NCI-H1092 treated with DMSO at 0.1 percent for 48 hours (cell line): ENCODE results near the gene PDLIM3.
"Not testable (repeated sequence)": the region's sequence is repeated elsewhere in the genome, so short reads cannot be mapped to it uniquely, and the experiment has no call there.

Experiments used
- DNase-seq: peaks from one replicate; lab custom pipeline; 2025; lab: John Stamatoyannopoulos, UW

The PDLIM3 gene

DNA sequence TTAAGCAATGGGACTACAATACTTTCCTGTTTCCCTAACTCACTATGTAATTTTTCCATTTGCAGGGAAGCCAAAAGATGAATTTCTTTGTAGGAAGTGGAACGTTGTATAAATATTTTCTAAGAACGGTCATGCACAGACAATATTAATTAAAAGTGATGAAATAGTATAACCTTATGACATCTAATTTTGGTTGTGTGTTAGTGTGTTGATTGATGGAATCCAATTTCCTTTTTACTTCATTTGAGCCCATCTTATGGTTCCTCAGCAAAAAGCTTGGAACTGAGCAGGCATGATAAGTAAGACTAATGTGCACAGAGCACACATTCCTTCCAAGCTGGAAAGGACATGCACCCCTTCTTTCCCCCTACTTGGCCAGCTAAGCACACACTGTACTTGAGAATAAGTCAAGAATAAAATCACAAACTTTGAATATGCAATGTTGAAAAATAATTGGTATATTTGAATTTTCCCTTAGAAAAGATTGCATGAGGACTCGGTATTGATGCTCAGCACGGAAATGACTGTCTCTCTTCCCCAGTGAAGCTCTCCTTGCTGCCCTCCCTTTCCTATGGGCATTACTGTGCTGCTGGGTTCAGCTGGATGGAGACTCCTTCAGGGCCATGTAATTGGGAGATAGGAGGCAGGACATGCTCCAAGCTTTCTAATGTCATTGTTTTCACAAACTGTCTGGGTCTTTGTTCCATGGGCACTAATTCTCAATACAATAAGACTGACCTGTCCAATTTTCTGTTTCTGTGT lies 19.2 kb upstream of the PDLIM3 start:
- no peak for DNase-seq

DNA sequence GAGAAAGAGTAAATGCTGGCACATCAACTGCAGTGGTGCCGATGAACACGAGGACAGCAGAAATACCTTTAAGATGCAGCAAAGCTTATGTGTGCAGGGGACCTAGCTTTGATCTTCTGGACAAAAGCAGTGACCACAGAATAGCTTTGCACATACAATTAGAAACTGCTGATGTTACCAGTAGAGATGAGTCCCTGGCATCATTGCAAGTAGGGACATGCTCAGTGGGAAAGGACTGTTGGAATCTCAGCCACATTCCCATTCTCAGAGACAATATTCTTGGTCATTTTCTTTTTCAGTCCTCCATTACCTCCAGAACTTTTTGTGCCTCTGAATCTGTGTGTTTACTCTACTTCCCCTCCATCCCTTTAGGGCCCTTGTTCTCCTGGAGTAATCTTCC lies 16.9 kb upstream of the PDLIM3 start:
- DNase-seq, result no peak

DNA sequence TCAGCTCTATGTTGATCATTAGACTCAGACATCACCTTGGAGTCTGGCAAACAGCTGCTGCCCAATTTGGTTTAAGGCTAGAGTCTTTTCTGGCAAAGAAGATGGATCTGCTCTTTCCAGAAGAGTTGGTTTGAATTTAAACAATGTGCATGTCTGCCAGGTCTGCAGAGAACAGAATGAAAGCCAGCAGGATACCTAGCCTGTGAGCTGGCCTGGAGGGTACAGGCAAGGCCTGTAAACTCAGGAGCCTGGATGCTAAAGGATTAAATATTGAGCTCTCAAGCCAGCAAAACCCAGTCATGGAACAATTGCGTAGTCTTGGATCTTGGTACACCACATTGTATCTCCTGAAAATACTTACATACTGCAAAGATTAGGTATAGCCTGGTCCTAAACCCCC lies 15.6 kb upstream of the PDLIM3 start:
- DNase-seq, result no peak

GRCh38 chr4:185549095-185549639 lies 13.9 kb upstream of the PDLIM3 start:
- no peak for DNase-seq

GRCh38 chr4:185548587-185548986 lies 13.3 kb upstream of the PDLIM3 start:
- DNase-seq, result no peak

DNA sequence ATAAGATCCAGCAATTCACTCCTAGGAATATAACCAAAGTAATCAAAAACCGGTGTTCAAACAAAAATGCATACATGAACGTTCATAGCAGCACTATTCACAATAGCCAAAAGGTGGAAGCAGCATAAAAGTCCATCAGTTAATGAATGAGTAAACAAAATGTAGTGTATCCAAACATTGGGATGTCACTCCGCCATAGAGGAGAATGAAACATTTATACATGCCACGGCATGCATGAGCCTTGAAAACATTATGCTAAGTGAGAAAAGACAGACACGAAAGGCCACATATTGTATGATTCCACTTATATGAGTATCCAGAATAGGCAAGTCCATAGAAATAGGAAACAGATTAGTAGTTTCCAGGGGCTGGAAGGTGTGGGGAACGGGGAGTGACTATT lies 11.0 kb upstream of the PDLIM3 start:
- no peak for DNase-seq

- DNase-seq, result no peak
Observed at GRCh38 chr4:185542626-185543315, 7.5 kb upstream of the PDLIM3 start.

GRCh38 chr4:185541251-185541727 lies 6.0 kb upstream of the PDLIM3 start:
- no peak for DNase-seq

DNA sequence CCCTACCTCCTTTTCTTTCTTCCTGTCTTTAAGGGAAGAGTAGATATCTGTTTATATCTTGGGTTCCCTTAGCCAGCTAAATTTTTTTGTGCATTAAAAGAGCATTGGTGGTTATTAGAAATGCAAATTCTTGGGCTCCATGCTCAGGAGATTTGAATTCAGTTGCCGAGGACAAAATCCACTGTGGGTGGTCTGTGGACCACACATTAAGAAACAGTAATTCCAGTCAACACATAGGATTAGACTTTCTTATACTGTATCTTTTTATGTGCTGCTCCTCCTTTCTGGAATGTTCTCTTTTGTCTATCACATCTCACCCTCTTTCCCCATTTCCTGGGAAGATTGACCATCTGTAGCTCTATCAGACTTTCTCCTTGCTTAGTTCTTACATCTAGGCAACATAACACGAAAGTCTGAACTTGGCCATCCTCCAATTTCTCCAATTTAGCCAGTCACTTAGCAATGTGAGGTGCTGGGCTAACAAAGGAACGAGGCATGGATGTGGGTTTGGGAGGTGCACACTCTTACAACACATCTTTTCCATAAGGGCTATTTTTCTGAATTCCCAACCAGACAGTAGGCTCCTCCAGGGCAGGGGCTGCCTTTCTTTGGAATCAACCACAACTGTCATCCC lies 5.3 kb upstream of the PDLIM3 start:
- no peak for DNase-seq

- no peak for DNase-seq
Observed at GRCh38 chr4:185540040-185540439, 4.7 kb upstream of the PDLIM3 start.

- no peak for DNase-seq
Observed at GRCh38 chr4:185538806-185539205, 3.5 kb upstream of the PDLIM3 start.

GRCh38 chr4:185536411-185536709 lies 1.1 kb upstream of the PDLIM3 start:
- no peak for DNase-seq

GRCh38 chr4:185535612-185536410 lies 504 bp upstream of the PDLIM3 start:
- DNase-seq, result peak; percentile 47

- DNase-seq, result no peak
Observed at GRCh38 chr4:185534511-185534865, 819 bp downstream of the PDLIM3 start.

DNA sequence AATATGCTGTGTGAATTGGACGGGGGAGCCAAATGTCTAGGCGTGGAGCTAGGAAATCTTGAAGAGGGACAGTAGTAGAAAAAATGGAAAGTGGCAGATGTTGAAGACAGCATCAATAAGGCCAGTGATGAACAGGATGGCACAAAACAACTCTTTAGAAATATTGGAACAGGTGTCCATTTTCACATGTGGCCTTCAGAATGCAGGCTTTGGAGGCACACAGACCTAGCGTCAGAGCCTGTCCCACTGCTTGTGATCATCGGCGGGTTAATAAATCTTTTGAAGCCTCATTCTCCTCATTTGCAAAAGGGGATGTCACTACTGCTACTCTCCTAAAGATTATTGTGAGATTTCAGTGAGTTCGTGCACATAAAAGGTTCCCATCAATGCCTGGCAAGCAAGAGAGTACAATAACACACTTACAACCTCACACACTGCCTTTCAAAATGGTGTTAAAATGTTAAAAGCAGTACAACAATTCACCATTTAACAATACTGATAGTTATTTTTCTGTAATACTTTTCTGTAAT lies 2.4 kb downstream of the PDLIM3 start:
- DNase-seq, result no peak

DNA sequence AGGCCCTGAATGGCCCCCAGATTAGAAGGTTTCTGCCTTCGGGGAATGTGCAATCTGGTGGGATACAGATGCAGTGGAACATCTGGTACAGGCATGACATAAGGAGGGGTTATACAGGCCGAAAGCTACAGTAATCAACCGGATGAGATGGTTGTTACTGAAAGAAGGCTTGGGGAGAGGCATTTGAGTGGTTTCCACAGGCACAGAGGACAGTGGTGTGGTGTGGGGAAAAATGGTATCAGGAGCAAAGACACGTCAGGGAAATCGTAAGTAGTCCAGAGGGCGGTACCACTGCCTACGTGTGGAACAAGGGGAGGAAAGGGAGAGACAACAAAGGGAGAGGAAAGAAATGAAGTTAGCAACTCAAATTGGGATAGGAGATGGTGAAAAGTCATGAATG lies 3.0 kb downstream of the PDLIM3 start:
- DNase-seq, result no peak

DNA sequence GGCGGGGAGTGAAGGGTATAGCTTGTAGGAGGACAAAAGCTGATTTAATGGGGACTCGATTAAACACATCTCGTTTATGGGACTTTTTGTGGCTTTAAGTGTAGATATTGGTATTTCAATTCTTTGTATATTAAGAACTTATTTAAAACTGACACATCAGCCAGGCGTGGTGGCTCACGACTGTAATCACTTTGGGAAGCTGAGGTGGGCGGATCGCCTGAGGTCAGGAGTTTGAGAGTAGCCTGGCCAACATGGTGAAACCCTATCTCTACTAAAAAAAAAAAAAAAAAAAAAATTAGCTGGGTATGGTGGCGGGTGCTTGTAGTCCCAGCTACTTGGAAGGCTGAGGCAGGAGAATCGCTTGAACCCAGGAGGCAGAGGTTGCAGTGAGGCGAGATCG lies 3.7 kb downstream of the PDLIM3 start:
- not testable (repeated sequence) for DNase-seq

- no peak for DNase-seq
Observed at GRCh38 chr4:185529413-185529812, 5.9 kb downstream of the PDLIM3 start.

GRCh38 chr4:185524888-185525863 lies 10.1 kb downstream of the PDLIM3 start:
- DNase-seq, result no peak

GRCh38 chr4:185523862-185524261 lies 11.4 kb downstream of the PDLIM3 start:
- DNase-seq, result no peak

GRCh38 chr4:185522451-185522850 lies 12.9 kb downstream of the PDLIM3 start:
- DNase-seq, result no peak
